SU-DHL-6 (cell line): ENCODE measurements around the gene PPP1R3A.

Source experiments
- H2AFZ ChIP-seq: fragments of 200-600 bp; sonication (generic); 2 replicates; pipeline ENCODE4 v1.6.1; 2014; ENCODE audit warnings: low read depth, mild to moderate bottlenecking, moderate library complexity, mixed read lengths, antibody characterized with exemption, low read length; ENCODE audit not compliant: severe bottlenecking
- H3F3A ChIP-seq: fragments of 200-600 bp; shearing (Covaris generic); 2 replicates; pipeline ENCODE4 v1.6.0; 2016; ENCODE audit warnings: antibody characterized with exemption, mild to moderate bottlenecking; ENCODE audit not compliant: insufficient read depth
- H3K27ac ChIP-seq: fragments of 200-600 bp; sonication (generic); 2 replicates; pipeline ENCODE4 v1.5.1; 2016; ENCODE audit warnings: low read depth, mild to moderate bottlenecking, low read length, moderate library complexity, mixed read lengths
- H3K27me3 ChIP-seq: fragments of 200-600 bp; sonication (generic), shearing (Covaris generic); 2 replicates; pipeline ENCODE4 v1.6.0; 2014; ENCODE audit warnings: mild to moderate bottlenecking, low read length
- H3K36me3 ChIP-seq: fragments of 200-600 bp; sonication (generic); 2 replicates; pipeline ENCODE4 v1.6.1; 2014; ENCODE audit warnings: mild to moderate bottlenecking, low read length, mixed read lengths
- H3K4me2 ChIP-seq: fragments of 300-600, 200-600 bp; shearing (Covaris generic), sonication (generic); 2 replicates; pipeline ENCODE4 v1.6.0; 2014; ENCODE audit warnings: low read length, low read depth, mild to moderate bottlenecking; ENCODE audit not compliant: poor library complexity, severe bottlenecking
- H3K4me3 ChIP-seq: fragments of 200-600 bp; sonication (generic); 2 replicates; pipeline ENCODE4 v1.5.1; 2014; ENCODE audit warnings: antibody characterized with exemption, low read length, mild to moderate bottlenecking, mixed read lengths; ENCODE audit not compliant: insufficient read depth, poor library complexity, severe bottlenecking
- H3K79me2 ChIP-seq: fragments of 200-600 bp; sonication (generic); 2 replicates; pipeline ENCODE4 v1.6.1; 2014; ENCODE audit warnings: mild to moderate bottlenecking, low read length, moderate library complexity; ENCODE audit not compliant: insufficient read depth
- H3K9ac ChIP-seq: fragments of 200-600 bp; sonication (generic); 2 replicates; pipeline ENCODE4 v1.7.0; 2014; ENCODE audit warnings: mild to moderate bottlenecking, low read length
- H3K9me2 ChIP-seq: fragments of 200-600 bp; sonication (generic); replicated peaks from 2 replicates; pipeline ENCODE4 v1.6.1; 2014; ENCODE audit warnings: low read length; ENCODE audit not compliant: insufficient read depth
- H3K9me3 ChIP-seq: fragments of 200-600 bp; sonication (generic); 2 replicates; pipeline ENCODE4 v1.6.1; 2014; ENCODE audit warnings: low read length, mixed read lengths; ENCODE audit not compliant: insufficient read depth
- H4K20me1 ChIP-seq: fragments of 200-600 bp; sonication (generic); 2 replicates; pipeline ENCODE4 v1.6.1; 2014; ENCODE audit warnings: low read depth, mild to moderate bottlenecking, antibody characterized with exemption, low read length, moderate library complexity, mixed read lengths
- CTCF ChIP-seq: fragments of 200-600 bp; sonication (generic); IDR thresholded peaks from one replicate; pipeline ENCODE4 v1.5.1; 2017; ENCODE audit warnings: antibody characterized with exemption, mild to moderate bottlenecking, low read length, moderate library complexity; ENCODE audit not compliant: insufficient read depth, poor library complexity, severe bottlenecking
- EZH2phosphoT487 ChIP-seq: fragments of 200-600 bp; sonication (generic), shearing (Covaris generic); conservative IDR thresholded peaks from 2 replicates; pipeline ENCODE4 v1.6.1; 2018; ENCODE audit warnings: mild to moderate bottlenecking, antibody characterized with exemption, low read length, moderate library complexity, mixed read lengths

Gene PPP1R3A

GRCh38 chr7:113915956-113916355 lies 2.9 kb downstream of the PPP1R3A start:
- Histone ChIP-seq H3K4me3 (no peak overlapping the region), H2AFZ (no peak overlapping the region), H3K9ac (no peak overlapping the region), H3F3A (no peaks in the 10 kb centered on the region), H3K27ac (no peak overlapping the region), H4K20me1 (no peaks in the 10 kb centered on the region), H3K36me3 (no peaks in the 10 kb centered on the region), H3K27me3 (no peaks in the 10 kb centered on the region), H3K4me2 (no peak overlapping the region), H3K9me3 (no peaks in the 10 kb centered on the region), H3K9me2 (no peaks in the 10 kb centered on the region), H3K79me2 (no peaks in the 10 kb centered on the region)
- TF ChIP-seq EZH2phosphoT487 (no peak), CTCF (no peak)

GRCh38 chr7:113912876-113913275 lies 5.9 kb downstream of the PPP1R3A start:
- no peaks in the 10 kb centered on the region for H3K79me2 ChIP-seq
- no peak overlapping the region for H3K9ac ChIP-seq
- no peaks in the 10 kb centered on the region for H4K20me1 ChIP-seq
- H3K27me3 ChIP-seq: no peaks in the 10 kb centered on the region
- TF ChIP-seq EZH2phosphoT487 (no peak), CTCF (no peak)
- H3K4me3 ChIP-seq: no peak overlapping the region
- no peaks in the 10 kb centered on the region for H3K9me2 ChIP-seq
- no peaks in the 10 kb centered on the region for H3K9me3 ChIP-seq
- no peaks in the 10 kb centered on the region for H3K36me3 ChIP-seq
- H3K4me2 ChIP-seq: no peak overlapping the region
- H3F3A ChIP-seq: no peaks in the 10 kb centered on the region
- H3K27ac ChIP-seq: no peak overlapping the region
- no peak overlapping the region for H2AFZ ChIP-seq

- Histone ChIP-seq H3K27ac (no peak overlapping the region), H3K9me3 (no peaks in the 10 kb centered on the region), H2AFZ (no peak overlapping the region), H3K27me3 (no peaks in the 10 kb centered on the region), H3K79me2 (no peaks in the 10 kb centered on the region), H4K20me1 (no peaks in the 10 kb centered on the region), H3K4me2 (no peak overlapping the region), H3F3A (no peaks in the 10 kb centered on the region), H3K36me3 (no peaks in the 10 kb centered on the region), H3K9me2 (no peaks in the 10 kb centered on the region), H3K4me3 (no peak overlapping the region), H3K9ac (no peak overlapping the region)
- no peak for TF ChIP-seq CTCF
- TF ChIP-seq EZH2phosphoT487: no peak
These were observed 11.2 kb downstream of the PPP1R3A start for GRCh38 chr7:113907617-113908016.
